ENCODE results near the gene ANKRD12.

Gene ANKRD12

DNA sequence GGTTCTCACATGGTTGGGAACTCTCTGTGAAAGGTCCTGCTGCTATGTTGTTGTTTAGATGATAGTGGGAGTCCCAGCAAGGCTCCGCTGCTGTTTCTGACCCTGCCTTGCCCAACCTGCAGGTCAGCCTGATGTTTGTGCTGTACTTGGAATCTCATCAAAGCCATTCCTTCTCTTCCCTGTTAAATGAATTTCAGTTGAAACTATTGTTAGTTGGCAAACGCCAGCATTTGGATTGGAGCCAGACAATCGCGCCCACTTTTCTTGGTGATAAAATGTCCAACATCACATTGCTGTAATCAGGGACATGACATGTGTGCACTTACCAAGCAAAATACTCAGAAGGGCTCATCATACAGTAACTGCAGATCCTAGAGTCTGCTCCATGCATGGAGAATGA is 185.2 kb downstream of the ANKRD12 start:
- no peaks in the 10 kb centered on the region for H3F3A ChIP-seq (ENCODE audit: low read depth)
- H3K9me2 ChIP-seq (replicated peaks; ENCODE audit: low read depth, low read length): no peaks in the 10 kb centered on the region
- H3K4me1 ChIP-seq (ENCODE audit: insufficient read depth, low read length, poor library complexity, severe bottlenecking): no peaks in the 10 kb centered on the region
- H3K4me3 ChIP-seq (ENCODE audit: low read length, poor library complexity, severe bottlenecking): no peak overlapping the region
- H3K4me2 ChIP-seq (ENCODE audit: low read depth, low read length, poor library complexity, severe bottlenecking): no peak overlapping the region
- no peaks in the 10 kb centered on the region for H3K36me3 ChIP-seq (ENCODE audit: insufficient read depth, low read length)
- no peaks in the 10 kb centered on the region for H4K20me1 ChIP-seq (ENCODE audit: insufficient read depth, low read length, poor library complexity, severe bottlenecking)
- H3K9me3 ChIP-seq (ENCODE audit: insufficient read depth, low read depth, low read length): no peaks in the 10 kb centered on the region
- TF ChIP-seq, protein P1, sequence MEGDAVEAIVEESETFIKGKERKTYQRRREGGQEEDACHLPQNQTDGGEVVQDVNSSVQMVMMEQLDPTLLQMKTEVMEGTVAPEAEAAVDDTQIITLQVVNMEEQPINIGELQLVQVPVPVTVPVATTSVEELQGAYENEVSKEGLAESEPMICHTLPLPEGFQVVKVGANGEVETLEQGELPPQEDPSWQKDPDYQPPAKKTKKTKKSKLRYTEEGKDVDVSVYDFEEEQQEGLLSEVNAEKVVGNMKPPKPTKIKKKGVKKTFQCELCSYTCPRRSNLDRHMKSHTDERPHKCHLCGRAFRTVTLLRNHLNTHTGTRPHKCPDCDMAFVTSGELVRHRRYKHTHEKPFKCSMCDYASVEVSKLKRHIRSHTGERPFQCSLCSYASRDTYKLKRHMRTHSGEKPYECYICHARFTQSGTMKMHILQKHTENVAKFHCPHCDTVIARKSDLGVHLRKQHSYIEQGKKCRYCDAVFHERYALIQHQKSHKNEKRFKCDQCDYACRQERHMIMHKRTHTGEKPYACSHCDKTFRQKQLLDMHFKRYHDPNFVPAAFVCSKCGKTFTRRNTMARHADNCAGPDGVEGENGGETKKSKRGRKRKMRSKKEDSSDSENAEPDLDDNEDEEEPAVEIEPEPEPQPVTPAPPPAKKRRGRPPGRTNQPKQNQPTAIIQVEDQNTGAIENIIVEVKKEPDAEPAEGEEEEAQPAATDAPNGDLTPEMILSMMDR (conservative IDR thresholded peaks at IDR 0.05; ENCODE audit: low read length): no peak
- TF ChIP-seq EZH2phosphoT487 (IDR thresholded peaks at IDR 0.05; ENCODE audit: borderline replicate concordance): no peak
- no peaks in the 10 kb centered on the region for H3K79me2 ChIP-seq (ENCODE audit: insufficient read depth, low read length)
- no peak overlapping the region for H3K9ac ChIP-seq (ENCODE audit: low read depth, low read length, poor library complexity, severe bottlenecking)
- H3K27me3 ChIP-seq (ENCODE audit: insufficient read depth, low read length, poor library complexity, severe bottlenecking): no peaks in the 10 kb centered on the region
- H2AFZ ChIP-seq (ENCODE audit: low read length): no peak overlapping the region

DNA sequence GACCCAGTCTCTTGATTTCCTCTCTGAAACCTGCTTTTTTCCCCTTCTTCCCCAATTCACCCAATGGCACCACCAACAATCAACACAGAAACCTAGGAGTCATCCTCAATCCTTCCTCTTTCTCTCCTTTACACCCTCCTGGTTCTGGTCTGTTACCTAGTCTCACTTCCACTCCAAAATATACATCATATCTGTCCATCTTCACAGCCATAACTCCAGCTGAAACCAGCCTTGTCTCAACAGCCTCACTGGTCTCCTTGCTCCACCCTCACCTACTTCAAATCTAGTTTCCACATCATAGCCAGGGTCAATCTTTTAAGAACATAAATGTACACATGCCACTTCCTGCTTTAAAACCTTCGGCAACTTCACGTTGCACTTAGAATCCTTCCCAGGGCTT is 186.2 kb downstream of the ANKRD12 start:
- Histone ChIP-seq H3K9ac (ENCODE audit: low read depth, low read length, poor library complexity, severe bottlenecking) (no peak overlapping the region), H3K4me3 (ENCODE audit: low read length, poor library complexity, severe bottlenecking) (no peak overlapping the region), H4K20me1 (ENCODE audit: insufficient read depth, low read length, poor library complexity, severe bottlenecking) (no peaks in the 10 kb centered on the region), H3K79me2 (ENCODE audit: insufficient read depth, low read length) (no peaks in the 10 kb centered on the region), H3F3A (ENCODE audit: low read depth) (no peaks in the 10 kb centered on the region), H2AFZ (ENCODE audit: low read length) (no peak overlapping the region), H3K9me3 (ENCODE audit: insufficient read depth, low read depth, low read length) (no peaks in the 10 kb centered on the region), H3K4me1 (ENCODE audit: insufficient read depth, low read length, poor library complexity, severe bottlenecking) (no peaks in the 10 kb centered on the region), H3K36me3 (ENCODE audit: insufficient read depth, low read length) (no peaks in the 10 kb centered on the region), H3K9me2 (replicated peaks; ENCODE audit: low read depth, low read length) (no peaks in the 10 kb centered on the region), H3K27me3 (ENCODE audit: insufficient read depth, low read length, poor library complexity, severe bottlenecking) (no peaks in the 10 kb centered on the region), H3K4me2 (ENCODE audit: low read depth, low read length, poor library complexity, severe bottlenecking) (no peak overlapping the region)
- TF ChIP-seq, protein P1 (conservative IDR thresholded peaks at IDR 0.05; ENCODE audit: low read length): no peak
- TF ChIP-seq EZH2phosphoT487 (IDR thresholded peaks at IDR 0.05; ENCODE audit: borderline replicate concordance): no peak

DNA sequence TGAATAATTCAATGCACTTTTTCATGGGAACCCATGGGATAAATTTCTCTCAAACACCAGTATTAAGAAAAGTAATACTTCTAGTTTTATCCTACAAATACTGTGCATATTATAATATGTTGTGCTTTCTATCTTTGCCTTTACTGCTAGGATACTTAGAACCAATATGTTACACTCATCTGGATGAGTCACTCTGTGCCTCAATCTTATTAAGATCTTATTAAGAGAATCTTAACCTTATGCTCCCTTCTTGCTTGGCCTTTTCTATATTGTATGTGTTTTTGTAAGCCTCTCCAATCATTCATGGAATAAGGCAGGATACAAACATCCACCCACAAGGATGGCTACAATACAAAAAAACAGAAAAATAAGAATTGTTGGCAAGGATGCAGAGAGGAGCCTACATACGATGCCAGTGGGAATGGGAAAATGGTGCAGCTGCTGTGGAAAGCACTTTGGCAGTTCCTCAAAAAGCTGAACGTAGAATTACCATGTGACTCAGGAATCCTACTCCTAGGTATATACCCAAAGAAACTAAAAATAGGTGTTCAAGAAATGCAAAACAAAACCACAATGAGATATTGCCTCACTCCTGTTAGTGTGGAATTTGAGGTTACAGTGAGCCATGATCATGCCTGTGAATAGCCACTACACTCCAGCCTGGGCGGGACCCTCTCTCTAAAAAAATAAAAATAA is 187.3 kb downstream of the ANKRD12 start:
- Histone ChIP-seq H3K4me1 (ENCODE audit: insufficient read depth, low read length, poor library complexity, severe bottlenecking) (no peaks in the 10 kb centered on the region), H3K36me3 (ENCODE audit: insufficient read depth, low read length) (no peaks in the 10 kb centered on the region), H3K27me3 (ENCODE audit: insufficient read depth, low read length, poor library complexity, severe bottlenecking) (no peaks in the 10 kb centered on the region), H3K9ac (ENCODE audit: low read depth, low read length, poor library complexity, severe bottlenecking) (no peak overlapping the region), H3K9me3 (ENCODE audit: insufficient read depth, low read depth, low read length) (no peaks in the 10 kb centered on the region; the same call in 1 of the 2 replicates), H2AFZ (ENCODE audit: low read length) (no peak overlapping the region), H3F3A (ENCODE audit: low read depth) (no peaks in the 10 kb centered on the region), H3K79me2 (ENCODE audit: insufficient read depth, low read length) (no peaks in the 10 kb centered on the region), H3K9me2 (replicated peaks; ENCODE audit: low read depth, low read length) (no peaks in the 10 kb centered on the region), H4K20me1 (ENCODE audit: insufficient read depth, low read length, poor library complexity, severe bottlenecking) (no peaks in the 10 kb centered on the region), H3K4me2 (ENCODE audit: low read depth, low read length, poor library complexity, severe bottlenecking) (no peak overlapping the region), H3K4me3 (ENCODE audit: low read length, poor library complexity, severe bottlenecking) (no peak overlapping the region)
- no peak for TF ChIP-seq EZH2phosphoT487 (IDR thresholded peaks at IDR 0.05; ENCODE audit: borderline replicate concordance)
- TF ChIP-seq, protein P1 (conservative IDR thresholded peaks at IDR 0.05; ENCODE audit: low read length): no peak

Data from Loucy (cell line).